GM21526 (cell line): ENCODE measurements around the gene LDHAL6B.

Experiments
- ATAC-seq: cut with Tn5 transposase; IDR thresholded peaks from one replicate; pipeline ENCODE4 v1.9.1; 2021; ENCODE audit warnings: moderate library complexity; ENCODE audit not compliant: unreplicated experiment, low FRiP score

The LDHAL6B gene

GRCh38 chr15:59247364-59247763 lies 40.7 kb downstream of the LDHAL6B start:
- no peak for ATAC-seq

- no peak for ATAC-seq
Measured at GRCh38 chr15:59249816-59250215, 43.2 kb downstream of the LDHAL6B start.

GRCh38 chr15:59250249-59250648 lies 43.6 kb downstream of the LDHAL6B start:
- no peak for ATAC-seq

- no peak for ATAC-seq
Measured at GRCh38 chr15:59251001-59251845, 44.6 kb downstream of the LDHAL6B start.

GRCh38 chr15:59252137-59252536 lies 45.5 kb downstream of the LDHAL6B start:
- no peak for ATAC-seq

GRCh38 chr15:59255680-59256336 lies 49.2 kb downstream of the LDHAL6B start:
- ATAC-seq, result no peak

- no peak for ATAC-seq
Measured at GRCh38 chr15:59256482-59256881, 49.8 kb downstream of the LDHAL6B start.

GRCh38 chr15:59257140-59257539 lies 50.5 kb downstream of the LDHAL6B start:
- ATAC-seq, result no peak
